Activated CD8-positive, alpha-beta T cell treated with anti-CD3 and anti-CD28 coated beads for 36 hours (primary cell): ENCODE measurements around the gene EOGT. TPM values are rescaled to one million over a fixed set of nuclear protein-coding genes. Genes with fewer than 3 reads are reported as not detected.

ENCODE experiments used
- ATAC-seq: fragments of 200-7000 bp; cut with Tn5 transposase; one replicate; pipeline ENCODE4 v1.10.0; 2021; ENCODE audit warnings: mild to moderate bottlenecking, moderate library complexity
- CTCF ChIA-PET: fragments of 350-600 bp; sonication (Branson Sonifier 250); formaldehyde crosslinking; loops from one replicate; lab custom pipeline; 2021; ENCODE audit warnings: antibody characterized with exemption; lab: Charles Lee
- POLR2A ChIA-PET: fragments of 350-600 bp; sonication (Branson Sonifier 250); formaldehyde crosslinking; loops from one replicate; lab custom pipeline; 2021; ENCODE audit warnings: antibody characterized with exemption; lab: Charles Lee
- DNase-seq: peaks from one replicate; pipeline ENCODE4 v3.0.0-alpha.2; 2020
- H3K27ac Mint-ChIP-seq: one replicate; pipeline ENCODE4 v1.8.0; 2021; ENCODE audit warnings: mild to moderate bottlenecking, mixed read lengths
- H3K27me3 Mint-ChIP-seq: one replicate; pipeline ENCODE4 v1.8.0; 2021; ENCODE audit warnings: mixed read lengths
- H3K36me3 Mint-ChIP-seq: one replicate; pipeline ENCODE4 v1.8.0; 2021; ENCODE audit warnings: low read depth, mixed read lengths
- H3K4me1 Mint-ChIP-seq: one replicate; pipeline ENCODE4 v1.8.0; 2021; ENCODE audit warnings: low read depth, mixed read lengths
- H3K4me3 Mint-ChIP-seq: one replicate; pipeline ENCODE4 v1.8.0; 2021; ENCODE audit warnings: mild to moderate bottlenecking, moderate library complexity, mixed read lengths
- H3K9me3 Mint-ChIP-seq: one replicate; pipeline ENCODE4 v1.8.0; 2021; ENCODE audit warnings: mixed read lengths
- CTCF ChIP-seq: fragments of 200-600 bp; IDR thresholded peaks from one replicate; pipeline ENCODE4 v1.8.0; 2022; ENCODE audit warnings: antibody characterized with exemption, mild to moderate bottlenecking
- intact Hi-C: fragments of 100-400 bp; cut with micrococcal nuclease; formaldehyde crosslinking; loops from one replicate; pipeline ENCODE4 v1.10.0; 2022
- total RNA-seq, 2 experiments: library from RNA; stranded (reverse); gene quantifications; one replicate each; pipeline ENCODE4 v1.2.3, GENCODE V29; 2021

The EOGT gene
- total RNA-seq, 2 experiments from 2014 or later: 4.3 to 4.9 TPM

GRCh38 chr3:68957895-68958294 lies 55.6 kb downstream of the EOGT start:
- Mint-ChIP-seq H3K36me3 (no peaks in the 10 kb centered on the region), H3K27me3 (peaks cover 19% of the 10 kb centered on the region), H3K27ac (no peak overlapping the region), H3K4me3 (no peak overlapping the region), H3K9me3 (no peaks in the 10 kb centered on the region), H3K4me1 (no peaks in the 10 kb centered on the region)
- ATAC-seq (no peak), DNase-seq (no peak)
- ChIA-PET POLR2A (no interaction called here), CTCF (no interaction called here)
- intact Hi-C loops: no loop called here
- no peak for TF ChIP-seq CTCF

- DNase-seq (no peak), ATAC-seq (no peak)
- no peak overlapping the region for H3K27ac Mint-ChIP-seq
- H3K27me3 Mint-ChIP-seq: peaks cover 13% of the 10 kb centered on the region
- H3K36me3 Mint-ChIP-seq: no peaks in the 10 kb centered on the region
- POLR2A ChIA-PET: interaction anchor here (0.9 to 1.3 kb wide), 2 partner anchors 10 to 17 kb away, joined by 3 to 5 read pairs; no protein-coding TSS in a partner anchor
- no peak for TF ChIP-seq CTCF
- H3K4me3 Mint-ChIP-seq: no peak overlapping the region
- H3K4me1 Mint-ChIP-seq: no peaks in the 10 kb centered on the region
- CTCF ChIA-PET: interaction anchor here (1.1 kb wide), 1 partner anchor 11 kb away, joined by 3 read pairs; no protein-coding TSS in a partner anchor
- H3K9me3 Mint-ChIP-seq: no peaks in the 10 kb centered on the region
- intact Hi-C loops: no loop called here
Measured at GRCh38 chr3:68953816-68954444, 59.6 kb downstream of the EOGT start.

- ATAC-seq: no peak
- intact Hi-C loops: no loop called here
- Mint-ChIP-seq H3K27me3 (peaks cover 13% of the 10 kb centered on the region), H3K4me1 (no peaks in the 10 kb centered on the region), H3K9me3 (no peaks in the 10 kb centered on the region), H3K4me3 (no peak overlapping the region), H3K36me3 (no peaks in the 10 kb centered on the region), H3K27ac (no peak overlapping the region)
- no peak for TF ChIP-seq CTCF
- ChIA-PET CTCF (interaction anchor here (1.5 kb wide), 1 partner anchor 52 kb away, joined by 5 read pairs; no protein-coding TSS in a partner anchor), POLR2A (no interaction called here)
- DNase-seq: no peak
Measured at GRCh38 chr3:68945225-68945624, 68.3 kb downstream of the EOGT start.

- CTCF ChIA-PET: interaction anchor here (0.7 to 1.5 kb wide), 3 partner anchors 11 to 50 kb away, joined by 3 to 5 read pairs (median 3); no protein-coding TSS in a partner anchor
- TF ChIP-seq CTCF: no peak
- intact Hi-C loops: no loop called here
- Mint-ChIP-seq H3K36me3 (no peaks in the 10 kb centered on the region), H3K9me3 (no peaks in the 10 kb centered on the region), H3K4me3 (no peak overlapping the region), H3K4me1 (no peaks in the 10 kb centered on the region), H3K27me3 (peaks cover 14% of the 10 kb centered on the region), H3K27ac (no peak overlapping the region)
- ATAC-seq (no peak), DNase-seq (no peak)
- POLR2A ChIA-PET: interaction anchor here (1.0 kb wide), 1 partner anchor 10 kb away, joined by 5 read pairs; no protein-coding TSS in a partner anchor
Measured at GRCh38 chr3:68943753-68944500, 69.6 kb downstream of the EOGT start.

- H3K4me3 Mint-ChIP-seq: no peak overlapping the region
- intact Hi-C loops: no loop called here
- no peaks in the 10 kb centered on the region for H3K36me3 Mint-ChIP-seq
- H3K27me3 Mint-ChIP-seq: peaks cover 16% of the 10 kb centered on the region
- ChIA-PET POLR2A (no interaction called here), CTCF (interaction anchor here (0.5 kb wide), 1 partner anchor 18 kb away, joined by 3 read pairs; no protein-coding TSS in a partner anchor)
- ATAC-seq (no peak), DNase-seq (no peak)
- no peaks in the 10 kb centered on the region for H3K4me1 Mint-ChIP-seq
- no peak for TF ChIP-seq CTCF
- no peak overlapping the region for H3K27ac Mint-ChIP-seq
- no peaks in the 10 kb centered on the region for H3K9me3 Mint-ChIP-seq
Measured at GRCh38 chr3:68941055-68941454, 72.4 kb downstream of the EOGT start.
